M059J (cell line): Measurements from ENCODE around the gene KPTN. TPM values are rescaled to one million over a fixed set of nuclear protein-coding genes. Genes with fewer than 3 reads are reported as not detected.
"Not testable (repeated sequence)": the region's sequence is repeated elsewhere in the genome, so short reads cannot be mapped to it uniquely, and the experiment has no call there.

Experiments used
- DNase-seq: peaks from one replicate; pipeline ENCODE4 v3.0.0-alpha.2; 2012; ENCODE audit warnings: low read depth
- total RNA-seq: library from RNA; depleted of rRNA; stranded (reverse); fragments of >200 nt; shearing (Covaris generic); gene quantifications from 2 replicates; pipeline ENCODE4 v1.2.3, GENCODE V29; 2014

The KPTN gene
- total RNA-seq, 1 experiment from 2014 or later = 11.1 TPM

GRCh38 chr19:47492137-47492533, 8.1 kb upstream of the KPTN start:
- no peak for DNase-seq

GRCh38 chr19:47491358-47492136, 7.5 kb upstream of the KPTN start:
- DNase-seq = no peak

GRCh38 chr19:47490847-47491246, 6.8 kb upstream of the KPTN start:
- no peak for DNase-seq

GRCh38 chr19:47490031-47490430, 6.0 kb upstream of the KPTN start:
- DNase-seq = no peak

- DNase-seq = no peak
Observed at GRCh38 chr19:47489072-47489914, 5.3 kb upstream of the KPTN start.

- DNase-seq = no peak
Observed at GRCh38 chr19:47487551-47488515, 3.8 kb upstream of the KPTN start.

- no peak for DNase-seq
Observed at GRCh38 chr19:47486900-47487299, 2.9 kb upstream of the KPTN start.

GRCh38 chr19:47486220-47486619, 2.2 kb upstream of the KPTN start:
- DNase-seq = not testable (repeated sequence)

DNA sequence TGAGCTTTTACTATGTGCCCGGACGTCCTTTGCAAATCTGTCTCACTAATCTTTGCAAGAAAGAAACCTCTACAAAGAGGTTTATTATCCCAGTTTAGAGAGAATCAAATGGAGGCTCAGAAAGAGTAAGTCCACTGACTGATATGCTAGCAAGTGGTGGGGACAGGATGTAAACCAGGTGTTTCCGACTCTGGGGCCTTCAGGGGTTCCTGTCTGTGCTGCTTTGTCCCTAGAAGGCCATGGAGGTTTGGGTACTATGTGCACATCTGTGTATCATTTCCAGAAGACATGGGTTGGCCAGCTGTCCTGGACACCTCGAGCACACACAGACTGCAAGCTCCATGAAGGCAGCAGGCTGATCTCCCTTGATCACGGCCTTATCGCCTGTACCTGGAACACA, 1.2 kb upstream of the KPTN start:
- no peak for DNase-seq

DNA sequence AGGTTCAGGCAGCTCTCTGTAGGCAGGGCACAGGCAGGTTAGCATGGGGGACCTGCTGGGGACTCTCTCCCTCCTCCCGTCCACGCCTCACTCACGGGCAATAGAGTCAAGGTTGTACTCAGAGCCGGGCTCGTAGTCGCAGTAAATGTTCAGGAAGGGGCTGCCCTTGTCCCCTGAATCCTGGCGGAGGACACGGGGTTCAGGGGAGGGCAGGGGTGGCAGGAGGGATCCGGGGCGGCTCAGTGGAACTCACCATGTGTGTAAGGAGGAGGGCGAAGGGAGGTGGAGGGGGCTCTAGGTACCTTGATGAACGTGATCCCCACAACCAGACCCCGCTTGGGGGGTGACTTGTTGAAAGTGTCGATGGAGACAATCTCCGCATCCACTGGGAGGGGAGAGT, 819 bp downstream of the KPTN start:
- DNase-seq = no peak

DNA sequence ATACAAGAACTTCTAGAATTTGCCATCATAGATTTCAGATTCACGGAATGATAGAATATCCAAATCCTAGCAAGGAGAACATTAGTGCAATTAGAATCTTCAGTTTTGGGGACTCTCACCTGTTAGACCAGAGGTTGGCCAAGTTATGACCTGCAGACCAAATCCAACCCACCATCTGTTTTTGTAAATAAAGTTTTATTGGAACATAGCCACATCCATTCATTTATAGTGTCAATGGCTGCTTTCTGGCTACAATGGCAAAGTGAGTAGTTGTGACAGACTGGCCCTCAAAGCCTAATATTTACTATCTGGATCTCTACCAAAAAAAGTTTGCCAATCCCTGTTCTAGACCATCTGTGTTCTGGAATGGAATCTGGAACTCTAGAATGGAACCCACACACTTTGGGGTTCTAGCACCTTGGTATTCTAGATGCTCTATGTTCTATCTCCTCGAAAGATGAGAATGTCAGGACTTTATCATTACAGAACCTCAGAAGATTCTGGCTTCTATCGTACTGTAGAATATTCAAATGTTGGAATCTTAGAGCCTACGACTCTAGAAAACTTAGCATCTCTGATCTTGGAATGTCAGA, 2.5 kb downstream of the KPTN start:
- no peak for DNase-seq

DNA sequence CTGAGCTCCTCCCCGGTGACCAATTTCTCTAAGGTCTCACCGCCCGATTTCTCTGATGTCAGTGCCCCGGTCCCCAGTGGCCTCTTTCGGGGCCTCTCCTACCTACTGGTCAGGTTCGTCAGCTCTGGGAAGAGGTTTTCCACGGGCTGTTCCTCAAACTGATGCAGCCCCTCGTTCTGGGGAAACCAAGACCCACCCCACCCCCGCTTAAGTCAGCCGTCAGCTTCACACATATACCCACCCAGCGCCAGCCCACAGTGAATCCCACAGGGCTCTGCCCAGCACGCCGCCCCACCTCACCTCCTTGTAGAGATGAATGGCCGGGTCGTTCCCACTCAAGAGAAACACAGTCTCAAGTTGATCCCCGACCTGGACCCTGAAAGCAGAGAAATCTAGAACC, 3.4 kb downstream of the KPTN start:
- DNase-seq = no peak

DNA sequence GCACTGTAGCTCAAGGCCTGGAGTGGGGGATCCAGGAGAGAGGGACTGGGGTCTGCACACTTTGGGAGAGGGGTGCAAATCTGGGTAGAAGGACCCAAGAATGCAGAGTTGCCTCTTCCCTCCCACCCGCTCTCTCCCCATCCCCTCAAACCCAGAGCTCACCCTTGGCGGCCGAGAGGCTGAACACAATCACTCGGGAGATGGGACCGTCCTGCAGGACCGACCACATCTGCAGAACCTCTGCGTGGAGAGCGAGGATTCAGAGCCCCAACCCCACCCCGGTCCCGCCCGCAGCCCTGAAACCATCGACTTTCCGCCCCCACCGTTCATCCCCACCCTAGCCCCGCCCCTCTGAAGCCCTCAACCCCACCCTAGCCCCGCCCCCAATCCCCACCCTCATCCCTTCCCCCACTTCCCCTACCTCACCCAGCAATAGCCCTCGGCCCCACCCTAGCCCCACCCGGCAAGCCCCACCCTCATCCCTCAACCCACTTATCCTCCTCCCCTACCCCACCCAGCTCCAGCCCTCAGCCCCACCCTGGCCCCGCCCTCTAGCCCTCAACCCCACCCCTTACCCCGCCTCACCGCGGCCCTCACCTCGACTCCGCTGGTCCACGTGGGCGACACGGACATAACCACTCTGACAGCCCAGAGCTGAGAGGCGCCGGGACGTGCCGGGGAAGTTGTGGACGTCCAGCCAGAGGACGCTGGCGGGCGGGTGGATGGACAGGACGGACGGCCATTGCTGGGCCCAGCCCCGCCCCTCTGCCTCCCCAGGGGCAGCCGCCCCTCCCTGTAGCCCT, 4.1 kb downstream of the KPTN start:
- DNase-seq = no peak

- DNase-seq = no peak
Observed at GRCh38 chr19:47476438-47476972, 7.5 kb downstream of the KPTN start.

GRCh38 chr19:47475465-47475864, 8.6 kb downstream of the KPTN start:
- no peak for DNase-seq

- no peak for DNase-seq
Observed at GRCh38 chr19:47473336-47473735, 10.7 kb downstream of the KPTN start.

GRCh38 chr19:47471733-47472457, 12.1 kb downstream of the KPTN start, which contains the start of gene SLC8A2:
Gene SLC8A2 (minus strand): TSS chr19:47471893. CDS start chr19:47466403, 5,490 bp downstream.
- DNase-seq = peak; percentile 51

- DNase-seq = no peak
Observed at GRCh38 chr19:47471381-47471732, 12.7 kb downstream of the KPTN start.

DNA sequence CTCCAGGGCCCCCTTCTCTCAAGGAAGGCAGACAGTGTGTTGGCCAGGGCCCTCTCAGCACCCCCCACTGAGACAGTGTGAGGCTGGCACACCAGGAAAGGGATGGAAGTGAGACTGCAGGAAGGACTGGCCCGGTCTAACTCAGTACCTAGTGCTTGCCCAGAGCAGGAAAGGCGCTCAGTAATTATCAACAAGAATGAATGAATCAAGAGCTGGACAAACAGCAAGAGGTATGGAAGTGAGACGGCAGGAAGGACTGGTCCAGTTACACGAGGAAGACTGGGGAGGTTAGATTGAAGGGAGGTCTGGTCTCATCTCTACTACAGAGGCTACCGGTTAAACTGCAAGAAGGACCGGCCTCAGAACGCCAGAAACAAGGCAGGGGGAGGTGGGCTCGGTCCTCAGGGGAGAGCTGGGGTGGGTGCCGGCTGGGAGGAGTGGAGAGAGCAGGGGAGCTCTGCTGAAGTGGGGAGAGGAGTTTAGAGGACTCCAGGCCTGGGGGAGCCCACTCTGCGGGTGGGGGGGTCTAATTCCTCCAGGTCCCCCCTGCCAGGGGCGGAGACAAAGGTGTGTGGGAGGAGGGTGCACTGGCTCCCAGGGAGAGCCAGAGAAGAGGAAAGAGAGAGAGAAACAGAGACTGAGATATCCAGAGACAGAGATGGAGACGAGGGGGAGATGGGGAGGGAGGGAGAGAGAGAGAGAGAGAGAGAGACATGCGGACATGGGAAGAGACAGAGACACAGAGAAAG, 13.4 kb downstream of the KPTN start:
- DNase-seq = no peak
